ENCODE data around the gene CEP104.

The CEP104 gene

DNA sequence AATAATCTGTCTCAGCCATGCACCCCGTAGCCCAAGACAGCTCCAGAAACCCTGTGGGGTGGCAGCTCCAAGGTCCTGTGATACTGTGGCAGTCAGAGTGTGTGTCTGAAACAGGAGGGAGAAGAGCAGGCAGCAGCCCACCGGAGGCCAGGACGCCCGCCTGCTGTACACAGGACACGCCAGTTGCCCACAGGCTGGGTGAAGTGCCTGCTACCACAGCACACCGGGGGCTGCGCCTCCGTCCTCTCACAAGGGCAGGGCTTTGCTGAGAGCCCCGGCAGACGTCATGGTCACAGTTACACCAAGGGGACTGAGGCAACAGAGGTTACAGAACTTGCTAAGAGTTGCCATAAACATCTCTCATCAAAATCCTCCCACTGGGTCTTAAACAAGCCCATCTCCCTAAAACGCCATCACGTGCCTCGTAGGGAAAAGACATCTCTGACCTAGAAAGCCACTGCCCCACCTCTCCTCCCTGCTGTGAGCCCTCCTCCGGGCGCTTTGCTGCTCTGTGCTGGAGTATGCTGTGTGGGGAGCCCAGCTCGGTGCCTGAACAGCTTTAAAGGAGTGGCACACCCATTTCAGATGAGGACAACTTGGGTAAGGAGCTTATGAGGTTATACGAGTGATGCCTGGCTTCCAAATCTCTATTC, 37.7 kb upstream of the CEP104 start:
- no peak for DNase-seq (ENCODE audit: low read depth)

DNA sequence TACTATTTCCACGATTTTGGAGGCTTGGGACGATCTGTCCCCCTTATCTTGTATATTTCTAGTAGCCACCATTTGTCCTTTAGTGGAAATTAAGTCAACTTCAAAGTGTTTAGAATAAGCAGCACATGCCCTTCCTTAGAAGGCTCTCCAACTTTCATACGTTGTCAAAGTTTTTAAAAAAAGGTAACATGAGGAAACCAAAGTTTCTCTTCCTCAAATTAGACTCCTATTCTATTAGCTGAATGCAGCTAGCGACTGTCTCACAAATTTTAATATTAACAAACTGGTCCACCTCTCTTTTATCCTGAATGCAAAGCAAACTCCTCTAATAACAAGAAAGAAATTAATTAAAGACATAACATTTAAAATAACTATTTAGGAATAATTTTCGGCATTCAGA, 36.2 kb upstream of the CEP104 start:
- DNase-seq (ENCODE audit: low read depth) = no peak

DNA sequence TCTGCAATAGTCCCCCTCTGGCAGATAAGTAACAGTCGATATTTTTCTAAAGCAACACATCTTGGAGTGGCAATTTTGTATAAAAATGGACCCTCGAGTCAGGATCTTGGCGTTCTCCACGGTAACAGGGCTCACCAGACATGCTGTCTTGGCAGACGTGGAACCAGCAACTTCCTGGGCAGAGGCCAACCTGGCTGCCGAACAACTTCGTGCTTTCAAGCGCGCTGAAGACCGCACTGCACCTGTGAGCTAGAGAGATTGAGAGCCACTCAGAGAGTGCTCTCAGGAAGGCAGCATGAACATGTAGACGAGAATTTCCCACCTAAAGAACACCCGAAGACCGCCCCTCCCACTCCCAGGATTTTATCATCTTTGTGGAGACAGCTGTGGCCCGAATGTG, 35.7 kb upstream of the CEP104 start:
- DNase-seq (ENCODE audit: low read depth) = no peak

DNA sequence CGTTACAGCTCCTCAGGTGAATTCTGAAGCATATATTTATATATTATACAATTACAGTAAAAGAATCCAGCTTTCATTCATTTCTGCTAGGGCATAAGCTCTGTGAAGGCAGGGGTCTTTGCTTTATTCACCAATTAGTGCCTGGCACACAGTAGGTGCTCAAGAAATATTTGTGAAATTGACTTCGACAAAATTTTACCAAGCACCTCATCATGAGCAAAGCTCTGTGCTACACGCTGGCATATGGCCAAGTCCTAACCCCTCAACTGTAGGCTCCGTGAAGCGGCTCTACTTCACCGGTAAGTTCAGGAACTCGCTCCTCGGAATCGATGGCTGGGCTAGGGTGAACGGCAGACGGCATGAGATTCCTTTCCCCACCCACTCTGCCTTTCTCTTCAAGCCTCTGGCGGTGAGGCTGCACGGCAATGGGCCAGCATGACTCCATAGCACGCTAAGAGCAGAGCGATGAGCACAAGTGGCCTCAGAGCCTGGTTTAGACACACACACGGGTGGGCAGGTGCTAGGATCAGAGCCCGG, 34.4 kb upstream of the CEP104 start:
- DNase-seq (ENCODE audit: low read depth) = no peak

DNA sequence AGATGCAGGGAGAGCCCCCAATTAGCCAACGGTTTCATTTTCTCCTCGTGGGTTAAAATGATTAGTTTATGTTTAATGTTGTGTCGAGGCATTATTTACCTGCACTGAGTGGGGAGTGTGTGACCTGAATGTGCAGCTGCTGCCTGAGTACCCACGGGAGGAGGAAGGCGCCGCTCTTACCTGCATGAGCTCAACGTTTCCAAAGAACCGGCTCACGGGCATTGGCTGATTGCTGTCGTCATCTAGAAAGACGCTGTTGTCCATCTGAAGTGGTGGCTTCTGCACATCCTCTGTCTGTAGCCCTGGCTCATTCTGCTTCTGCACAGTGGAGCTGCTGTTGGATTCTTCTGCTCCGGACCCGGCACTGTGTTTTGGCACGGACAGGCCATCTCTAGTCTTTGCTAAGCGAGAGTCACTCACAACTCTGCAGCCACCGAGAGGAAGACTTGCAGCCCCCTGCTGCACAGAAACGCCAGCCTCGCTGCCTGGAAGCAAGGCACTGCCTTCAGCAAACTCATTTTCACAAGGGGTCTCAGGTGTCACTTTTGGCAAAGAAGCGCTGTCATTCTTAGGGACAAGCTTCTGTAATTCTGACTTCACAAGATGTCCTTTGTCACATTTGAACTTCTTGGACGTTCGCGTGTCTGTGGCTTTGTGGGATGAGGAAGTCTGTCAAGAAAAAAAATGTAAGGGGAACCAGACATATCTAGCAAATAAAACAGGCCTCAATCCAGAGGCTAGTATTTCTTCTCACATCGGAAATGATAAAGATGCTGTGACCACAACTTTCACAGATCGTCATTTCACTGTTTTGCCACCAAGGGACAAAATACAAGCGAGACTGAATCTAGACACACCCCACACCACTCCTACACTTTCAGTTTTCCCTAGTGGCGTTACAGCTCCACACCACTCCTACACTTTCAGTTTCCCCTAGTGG, 33.6 kb upstream of the CEP104 start:
- DNase-seq (ENCODE audit: low read depth) = no peak

DNA sequence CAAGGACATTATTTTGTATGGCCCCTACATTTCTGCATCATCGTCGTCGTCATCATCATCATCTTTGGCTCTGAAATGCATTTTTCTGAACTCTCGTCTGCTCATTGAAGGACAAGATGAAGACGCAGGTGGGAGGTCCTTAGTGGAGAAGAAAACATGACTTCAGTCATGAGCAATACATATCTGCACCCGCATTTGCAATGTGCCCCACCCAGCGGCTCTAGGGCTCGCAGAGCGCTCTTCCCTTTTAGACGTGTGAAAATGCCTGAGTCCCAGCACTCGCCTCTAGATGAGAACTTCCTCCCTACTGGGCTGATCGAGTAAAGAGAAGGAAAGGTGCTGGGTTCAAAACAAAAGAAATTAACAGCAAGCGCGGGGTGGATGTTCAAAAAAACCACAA, 32.9 kb upstream of the CEP104 start:
- DNase-seq (ENCODE audit: low read depth) = no peak

DNA sequence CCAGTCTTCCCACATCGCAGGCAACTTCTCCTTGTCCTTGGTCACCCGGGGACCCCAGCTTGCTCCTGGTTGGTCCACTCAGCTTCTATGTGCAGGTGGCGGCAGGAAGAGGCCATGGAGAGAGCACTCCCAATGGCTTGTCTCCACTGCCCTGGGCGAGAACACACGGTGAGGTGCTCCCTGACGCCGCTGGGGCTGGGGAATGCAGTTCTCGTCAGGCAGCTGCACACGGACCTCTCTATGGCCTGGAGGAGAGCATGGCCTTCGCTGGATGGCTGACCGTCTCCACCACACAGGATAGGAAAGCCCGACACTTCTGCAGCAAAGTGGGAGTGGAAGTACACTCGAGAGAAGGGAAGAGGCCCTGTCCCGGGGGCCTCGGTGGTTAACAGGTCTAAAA, 31.3 kb upstream of the CEP104 start:
- no peak for DNase-seq (ENCODE audit: low read depth)

DNA sequence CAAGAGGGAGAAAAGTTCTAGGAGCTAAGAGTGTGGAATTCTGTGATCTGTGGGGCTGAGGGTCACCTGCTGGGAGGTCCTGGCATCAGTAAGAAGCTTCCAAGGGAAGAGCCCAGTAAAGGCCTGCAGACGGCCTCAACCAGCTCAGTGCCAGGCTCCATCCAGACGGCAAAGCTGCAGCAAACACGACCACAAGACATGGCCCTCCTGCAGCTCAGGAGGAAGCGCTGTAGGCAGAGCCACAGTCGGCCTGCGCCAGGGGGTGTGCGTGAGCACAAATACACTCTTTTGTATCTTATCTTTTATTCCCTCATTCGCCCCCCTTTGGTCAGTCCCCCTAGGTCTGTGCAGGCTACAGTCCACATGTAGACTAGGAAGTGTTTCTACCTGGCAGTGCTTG, 29.7 kb upstream of the CEP104 start:
- DNase-seq (ENCODE audit: low read depth) = no peak

DNA sequence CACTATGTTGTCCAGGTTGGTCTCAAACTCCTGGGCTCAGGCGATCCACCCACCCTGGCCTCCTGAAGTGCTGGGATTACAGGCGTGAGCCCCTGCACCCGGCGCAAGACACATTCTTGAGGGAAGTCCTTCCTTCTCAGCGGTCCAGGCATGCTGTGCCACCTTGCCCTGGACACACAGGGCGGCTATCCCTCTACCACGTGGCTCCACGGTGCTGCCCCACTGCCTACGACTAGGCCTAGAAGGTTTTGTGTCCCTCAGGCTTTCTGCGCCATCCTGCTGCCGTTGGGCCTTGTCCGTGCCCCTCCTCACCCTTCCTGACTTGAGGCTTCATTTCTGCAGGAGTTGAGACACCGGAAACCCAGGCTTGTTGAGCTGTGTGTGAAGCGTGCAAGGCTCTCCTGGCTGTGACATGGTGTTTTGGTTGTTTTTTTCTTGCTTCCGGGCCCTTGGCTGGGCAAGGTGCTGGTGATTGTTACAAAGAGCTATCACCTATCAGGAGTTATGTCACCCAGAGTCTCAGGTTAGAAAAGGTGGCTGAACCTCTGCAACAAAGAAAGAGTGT, 29.2 kb upstream of the CEP104 start:
- no peak for DNase-seq (ENCODE audit: low read depth)

DNA sequence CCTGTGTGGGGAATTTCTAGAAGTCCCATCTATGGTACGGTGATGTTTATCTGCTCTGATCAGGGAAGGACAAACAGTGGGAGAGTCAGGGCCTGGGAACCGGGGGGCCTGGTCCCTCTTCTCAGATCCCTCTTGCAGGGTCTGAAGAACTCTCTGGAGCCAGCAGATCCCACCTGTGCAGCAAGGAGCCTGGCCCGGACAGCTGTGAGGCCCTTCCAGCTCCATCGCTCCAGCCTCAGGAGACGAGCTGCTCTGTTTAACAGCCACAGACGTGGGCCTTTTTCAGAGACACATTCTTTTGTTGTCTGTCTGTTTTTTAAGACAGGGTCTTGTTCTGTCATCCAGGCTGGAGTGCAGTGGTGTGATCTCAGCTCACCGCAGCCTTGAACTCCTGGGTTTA, 28.6 kb upstream of the CEP104 start:
- no peak for DNase-seq (ENCODE audit: low read depth)

DNA sequence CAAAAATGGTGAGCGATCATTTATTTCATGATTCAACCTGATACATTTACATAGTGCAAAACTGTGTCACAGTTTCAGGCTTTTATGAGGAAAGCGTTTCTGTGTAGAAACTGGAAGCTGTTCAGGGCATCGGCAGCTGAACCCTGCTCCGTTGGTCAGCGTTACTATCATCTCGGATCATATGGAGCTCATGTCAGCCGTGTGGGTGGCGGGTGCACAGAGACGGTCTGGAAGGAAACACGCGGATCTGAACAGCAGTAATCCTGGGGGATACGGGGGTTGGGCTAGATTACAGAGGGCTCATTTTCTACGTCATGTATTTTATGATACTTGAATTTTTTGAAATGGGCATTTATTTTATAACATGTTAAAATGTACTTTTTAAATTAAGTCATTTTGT, 28.0 kb upstream of the CEP104 start:
- DNase-seq (ENCODE audit: low read depth) = no peak

DNA sequence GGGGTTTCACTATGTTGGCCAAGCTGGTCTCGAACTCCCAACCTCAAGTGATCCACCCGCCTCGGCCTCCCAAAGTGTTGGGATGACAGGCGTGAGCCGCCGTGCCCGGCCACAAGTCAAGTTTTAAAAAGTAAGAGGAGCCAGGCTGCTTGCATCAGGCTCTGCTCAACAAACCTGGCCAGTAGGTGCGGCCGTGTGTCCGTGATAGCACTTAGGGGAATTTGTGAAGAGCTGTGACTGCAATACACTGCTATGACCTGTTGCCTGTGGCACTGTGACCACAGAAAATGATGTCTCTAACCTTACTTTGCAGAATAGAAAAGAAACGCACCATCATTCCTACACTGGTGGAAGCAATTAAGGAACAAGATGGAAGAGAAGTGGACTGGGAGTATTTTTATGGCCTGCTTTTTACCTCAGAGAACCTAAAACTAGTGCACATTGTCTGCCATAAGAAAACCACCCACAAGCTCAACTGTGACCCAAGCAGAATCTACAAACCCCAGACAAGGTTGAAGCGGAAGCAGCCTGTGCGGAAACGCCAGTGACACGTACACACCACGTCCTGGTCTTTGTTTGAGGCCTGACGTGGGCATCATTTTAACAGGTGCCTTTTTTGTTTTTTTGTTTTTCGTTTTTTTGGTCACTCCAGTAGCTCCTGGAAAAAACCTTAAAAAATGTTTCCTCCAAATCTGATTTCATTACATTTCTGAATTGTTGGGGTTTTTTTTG, 26.3 kb upstream of the CEP104 start:
- DNase-seq (ENCODE audit: low read depth) = no peak

DNA sequence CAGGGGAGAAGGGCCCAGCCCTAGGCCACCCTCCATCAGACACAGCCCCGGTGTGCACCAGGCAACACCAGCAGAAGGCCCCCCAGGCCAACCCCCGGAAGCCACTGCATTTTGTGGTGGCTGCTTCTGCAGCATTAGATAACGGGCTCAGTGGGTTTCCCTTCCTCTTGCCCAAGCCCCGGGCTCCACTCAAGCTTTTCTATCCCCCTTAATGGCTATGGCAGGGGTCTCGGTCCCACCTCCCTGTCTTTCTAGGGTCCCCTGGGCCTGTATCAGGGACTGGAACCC, 24.1 kb upstream of the CEP104 start:
- DNase-seq (ENCODE audit: low read depth) = no peak

DNA sequence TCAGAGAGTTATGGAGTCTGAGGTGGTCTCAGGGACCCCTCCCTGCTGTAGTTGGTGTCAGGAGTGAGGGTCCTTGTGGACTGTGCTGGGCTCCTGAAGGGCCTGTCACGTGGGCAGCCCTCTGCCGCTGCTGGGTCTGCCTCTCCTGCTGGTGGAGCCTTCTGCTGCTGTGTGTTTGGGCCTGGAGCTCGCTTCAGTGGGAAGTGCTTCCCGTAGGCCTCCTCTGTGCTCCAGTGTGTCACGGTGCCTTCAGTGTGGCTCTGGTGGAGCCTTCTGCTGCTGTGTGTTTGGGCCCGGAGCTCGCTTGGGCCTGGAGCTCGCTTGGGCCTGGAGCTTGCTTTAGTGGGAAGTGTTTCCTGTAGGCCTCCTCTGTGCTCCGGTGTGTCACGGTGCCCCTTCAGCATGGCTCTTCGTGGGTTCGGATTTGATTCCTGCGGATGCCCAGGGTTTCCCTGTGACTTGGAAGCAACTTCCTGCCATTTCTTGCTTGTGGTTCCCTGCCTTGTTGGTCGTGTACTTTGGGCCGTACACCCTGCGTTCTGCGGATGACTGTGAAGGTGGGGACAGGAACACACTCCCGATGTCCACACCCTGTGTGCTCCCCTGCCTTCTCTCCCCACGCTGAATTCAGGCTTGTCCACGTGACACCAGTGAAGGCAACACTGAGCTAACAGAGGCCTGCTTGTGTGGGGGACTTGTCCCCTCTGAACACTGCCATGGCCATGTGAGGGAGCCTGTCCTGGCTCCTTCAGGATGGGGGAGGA, 23.6 kb upstream of the CEP104 start:
- DNase-seq (ENCODE audit: low read depth) = no peak

DNA sequence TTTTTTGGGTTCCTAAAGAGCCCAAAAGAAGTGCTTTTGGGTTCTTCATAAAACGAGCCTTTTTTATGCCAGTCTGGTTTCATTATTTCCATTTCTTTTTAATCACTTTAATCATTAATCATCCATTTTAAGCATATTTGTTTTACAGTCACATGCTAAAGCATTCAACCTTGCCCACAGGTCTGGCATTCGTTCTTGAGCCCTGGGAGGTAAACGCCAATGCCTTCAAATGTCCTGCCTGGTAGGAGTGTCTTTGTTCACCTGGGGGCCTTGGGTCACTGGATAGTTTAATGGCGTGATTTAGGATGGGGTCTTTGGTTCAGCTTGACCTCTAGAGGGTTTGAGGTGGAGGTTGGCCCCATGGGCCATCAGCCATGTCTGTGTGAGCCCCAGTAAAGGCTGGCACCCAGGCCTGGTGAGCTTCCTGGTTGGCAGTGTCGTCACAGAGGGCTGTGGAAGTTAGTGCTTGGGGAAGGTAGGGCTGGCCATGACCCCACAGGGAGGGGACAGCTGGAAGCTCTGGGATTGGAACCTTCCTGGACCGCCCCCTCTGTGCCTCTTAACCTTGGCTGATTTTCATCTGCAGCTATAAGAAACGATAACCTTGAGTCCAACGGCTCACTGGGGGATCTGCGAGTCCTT, 22.9 kb upstream of the CEP104 start:
- no peak for DNase-seq (ENCODE audit: low read depth)

DNA sequence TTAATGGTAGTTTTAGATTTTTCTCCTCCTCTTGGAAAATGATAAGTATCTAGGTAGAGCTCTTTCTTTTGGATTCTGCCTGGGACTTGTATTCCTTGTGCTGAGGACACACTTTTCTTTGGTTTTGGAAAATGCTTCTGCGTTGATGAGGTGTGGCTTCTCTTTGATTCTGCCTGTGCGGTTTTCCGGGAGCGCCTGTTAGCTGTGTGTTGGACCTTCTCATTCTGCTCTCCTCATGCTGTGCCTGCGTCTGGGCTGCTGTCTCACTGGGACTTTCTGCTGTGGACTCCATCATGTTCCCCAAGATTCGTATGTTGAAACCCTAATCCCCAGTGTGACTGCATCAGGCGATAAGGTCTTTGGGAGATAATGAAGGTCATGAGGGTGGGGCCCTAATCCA, 22.1 kb upstream of the CEP104 start:
- no peak for DNase-seq (ENCODE audit: low read depth)

DNA sequence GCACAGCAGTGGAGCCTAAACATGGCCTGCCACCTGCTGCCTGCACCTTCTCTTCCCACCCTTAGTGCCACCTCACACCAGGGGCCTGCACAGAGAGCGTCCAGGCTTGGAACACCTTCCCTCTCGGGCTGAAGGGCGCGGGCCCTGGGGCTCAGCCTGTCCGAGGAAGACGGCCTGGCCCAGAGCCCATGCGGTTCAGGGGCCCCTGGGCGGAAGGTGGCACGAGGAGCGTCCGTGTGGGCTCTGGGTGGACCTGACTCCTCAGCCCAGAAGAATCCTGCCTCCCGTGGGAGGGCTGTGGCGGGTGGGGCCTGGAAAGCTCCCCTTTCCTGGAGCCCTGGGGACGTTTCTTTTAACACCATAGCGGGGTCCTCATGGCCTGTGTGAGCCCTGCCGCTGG, 19.7 kb upstream of the CEP104 start:
- DNase-seq (ENCODE audit: low read depth) = no peak

DNA sequence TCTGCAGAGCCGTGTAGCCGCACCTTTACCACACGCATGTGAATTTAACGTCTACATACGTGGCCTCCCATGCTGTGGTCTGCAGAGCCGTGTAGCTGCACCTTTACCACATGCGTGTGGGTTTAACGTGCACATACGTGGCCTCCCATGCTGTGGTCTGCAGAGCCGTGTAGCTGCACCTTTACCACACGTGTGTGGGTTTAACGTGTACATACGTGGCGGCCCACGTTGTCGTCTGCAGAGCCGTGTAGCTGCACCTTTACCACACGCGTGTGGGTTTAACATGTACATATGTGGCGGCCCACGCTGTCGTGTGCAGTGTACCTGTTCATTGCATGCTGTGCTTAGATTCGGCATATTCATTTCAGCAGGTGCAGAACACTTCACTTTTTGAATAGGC, 17.7 kb upstream of the CEP104 start:
- no peak for DNase-seq (ENCODE audit: low read depth)

DNA sequence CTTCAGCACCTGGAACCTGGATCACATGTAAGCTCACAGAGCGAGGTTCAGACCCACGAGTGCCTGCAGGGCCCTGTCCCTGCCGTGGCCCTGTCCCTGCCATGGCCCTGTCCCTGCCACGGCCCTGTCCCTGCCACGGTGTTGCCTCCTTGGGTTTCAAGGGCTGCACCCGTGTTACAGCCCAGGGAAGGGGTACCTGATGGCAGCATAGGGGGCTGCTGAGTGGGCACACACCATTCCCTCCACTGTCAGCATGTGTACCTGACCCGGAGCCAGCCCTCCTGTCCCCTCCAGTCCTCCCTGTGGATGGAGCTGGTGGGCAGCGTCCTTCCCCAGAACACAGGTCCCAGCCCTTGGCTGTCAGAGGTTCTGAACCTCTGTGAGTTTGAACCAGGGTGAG, 15.5 kb upstream of the CEP104 start:
- no peak for DNase-seq (ENCODE audit: low read depth)

DNA sequence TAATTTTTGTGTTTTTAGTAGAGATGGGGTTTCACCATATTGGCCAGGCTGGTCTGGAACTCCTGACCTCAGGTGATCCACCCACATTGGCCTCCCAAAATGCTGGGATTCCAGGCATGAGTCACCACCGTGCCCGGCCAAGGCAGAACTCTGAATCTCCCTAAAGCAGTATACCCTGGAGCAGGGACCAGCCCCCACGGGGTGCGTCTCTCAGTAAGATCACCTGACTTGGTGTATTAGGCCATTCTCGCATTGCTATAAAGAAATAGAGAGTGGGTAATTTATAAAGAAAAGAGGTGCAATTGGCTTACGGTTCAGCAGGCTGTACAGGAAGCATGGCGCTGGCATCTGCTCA, 14.4 kb upstream of the CEP104 start:
- DNase-seq (ENCODE audit: low read depth) = no peak

DNA sequence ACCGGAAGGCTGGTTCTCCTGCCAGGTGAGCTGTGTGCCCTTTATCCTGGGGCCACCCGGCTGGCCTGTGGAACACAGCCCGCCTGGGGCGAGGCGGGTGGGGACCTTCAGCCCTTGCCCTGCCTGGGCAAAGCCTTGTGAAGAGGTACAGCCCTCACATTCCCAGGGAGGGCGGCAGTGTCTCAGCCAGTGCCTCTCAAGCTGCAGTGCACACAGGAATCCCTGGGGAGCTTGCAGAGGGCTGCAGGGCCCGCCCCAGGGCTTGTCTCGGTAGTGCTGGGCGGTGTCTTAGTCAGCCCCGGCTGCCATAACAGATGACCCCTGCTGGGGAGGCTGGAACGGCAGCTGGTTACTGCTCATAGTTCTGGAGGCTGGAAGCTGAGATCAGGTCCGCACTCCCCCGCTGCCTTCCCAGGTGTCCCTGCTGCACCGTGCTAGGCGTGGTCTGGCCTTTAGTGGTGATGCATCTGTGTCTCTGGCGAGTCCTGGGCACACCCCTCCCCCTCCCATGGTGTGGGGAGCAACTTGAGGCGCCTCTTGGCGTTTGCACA, 12.8 kb upstream of the CEP104 start:
- no peak for DNase-seq (ENCODE audit: low read depth)

Data from stimulated activated CD8-positive, alpha-beta memory T cell treated with anti-CD3 and anti-CD28 coated beads, Interleukin-7, amount 100 ng/mL, for 24 hours (primary cell).